K562 (cell line): ENCODE measurements around the gene DDIT3. TPM values are rescaled to one million over a fixed set of nuclear protein-coding genes. Genes with fewer than 3 reads are reported as not detected.
A peak's percentile ranks its signal among the peaks of the same experiment; 100 is the strongest.

Experiments used
- ESRRB ChIP-seq: fragments of 250-450 bp; sonication (Bioruptor Pico); IDR thresholded peaks from 2 replicates; pipeline ENCODE4 v1.5.0; 2020; ENCODE audit warnings: mild to moderate bottlenecking, moderate library complexity, borderline replicate concordance
- FOXM1 ChIP-seq, 2 experiments: fragments of 450-650 bp in 1 of 2; sonication (generic) in 1 of 2; formaldehyde crosslinking in 1 of 2; IDR thresholded peaks; 2 replicates each; pipeline versions ENCODE4 v1.6.1 to v1.9.0; 2017 to 2022; ENCODE audit warnings: low read depth in 2 of 2, mild to moderate bottlenecking in 2 of 2, missing genetic modification reagents in 1 of 2, moderate library complexity in 1 of 2
- MED1 ChIP-seq: sonication (generic); formaldehyde crosslinking; IDR thresholded peaks from 2 replicates; pipeline ENCODE4 v1.8.1; 2023; ENCODE audit warnings: missing genetic modification reagents, borderline replicate concordance
- MGA ChIP-seq: fragments of 450-650 bp; IDR thresholded peaks from 2 replicates; pipeline ENCODE4 v1.6.1; 2016; ENCODE audit warnings: mild to moderate bottlenecking, moderate library complexity
- MLLT1 ChIP-seq, 2 experiments: fragments of 450-650 bp; IDR thresholded peaks; 2 replicates each; pipeline ENCODE4 v1.6.1; 2016
- PHF21A ChIP-seq: fragments of 450-650 bp; IDR thresholded peaks from 2 replicates; pipeline ENCODE4 v1.6.1; 2017; ENCODE audit warnings: low read depth, borderline replicate concordance
- PTRF ChIP-seq: fragments of 450-650 bp; IDR thresholded peaks from 2 replicates; pipeline ENCODE4 v1.6.1; 2016; ENCODE audit warnings: mild to moderate bottlenecking, missing genetic modification characterization, missing compliant biosample characterization
- TAF15 ChIP-seq: fragments of 200-400 bp; formaldehyde crosslinking; IDR thresholded peaks from 2 replicates; pipeline ENCODE4 v1.6.1; 2017; ENCODE audit warnings: mild to moderate bottlenecking, low read depth, low read length, moderate library complexity
- TARDBP ChIP-seq: fragments of 450-650 bp; IDR thresholded peaks from 2 replicates; pipeline ENCODE4 v1.6.1; 2016
- TEAD1 ChIP-seq, 2 experiments: fragments of 450-650 bp in 1 of 2; sonication (generic) in 1 of 2; formaldehyde crosslinking; IDR thresholded peaks; 2 replicates each; pipeline versions ENCODE4 v1.4.0 to v1.8.0; 2020 to 2022; ENCODE audit warnings: mild to moderate bottlenecking in 2 of 2, missing genetic modification reagents in 1 of 2
- ZFP36 ChIP-seq: fragments of 150-350 bp; IDR thresholded peaks from 2 replicates; pipeline ENCODE4 v1.6.1; 2018; ENCODE audit warnings: low read length, low read depth; ENCODE audit not compliant: partially characterized antibody
- ZFX ChIP-seq: sonication (generic); formaldehyde crosslinking; IDR thresholded peaks from 2 replicates; pipeline ENCODE4 v1.8.0; 2022; ENCODE audit warnings: mild to moderate bottlenecking, missing genetic modification reagents, moderate library complexity
- ZNF174 ChIP-seq: fragments of 250-450 bp; sonication (Bioruptor Pico); IDR thresholded peaks from 2 replicates; pipeline ENCODE4 v1.4.0; 2020; ENCODE audit warnings: mild to moderate bottlenecking
- ZNF398 ChIP-seq: fragments of 250-450 bp; sonication (Bioruptor Pico); IDR thresholded peaks from 2 replicates; pipeline ENCODE4 v1.8.0; 2021; ENCODE audit warnings: moderate library complexity, mild to moderate bottlenecking, inconsistent platforms
- ZNF668 ChIP-seq: fragments of 250-450 bp; sonication (Bioruptor Pico); IDR thresholded peaks from 2 replicates; pipeline ENCODE4 v1.8.0; 2022; ENCODE audit warnings: mild to moderate bottlenecking, inconsistent platforms
- polyA plus RNA-seq, 8 experiments: library from polyadenylated mRNA; depleted of rRNA in 4 of 8; stranded (reverse) in 5 of 8; unstranded in 3 of 8; fragments of >200 nt; fragmentation: Nextera tagmentation in 2 of 8; fragmentation: Illumina TruSeq in 1 of 8; extraction: Ambion mirVana in 2 of 8; extraction: Trizol in 1 of 8; gene quantifications; 2 replicates each; pipeline versions ENCODE4 v1.2.1 to v1.2.3, GENCODE V29; 2011 to 2014; ENCODE audit warnings: inconsistent platforms in 1 of 8, missing spikeins in 1 of 8
- total RNA-seq, 7 experiments: library from RNA; depleted of rRNA in 6 of 7; stranded (reverse); fragments of >200 nt in 6 of 7; fragmentation: Illumina TruSeq in 2 of 7; extraction: Trizol in 2 of 7; gene quantifications; 2 replicates each; pipeline versions ENCODE4 v1.2.1 to v1.2.3, GENCODE V29; 2011 to 2021; ENCODE audit warnings: low replicate concordance in 1 of 7

The DDIT3 gene
- total and polyA plus RNA-seq, 9 of the 15 experiments (the other 6 are each of a cell fraction or from before 2014, with no cell fraction given): 59.1 to 272 (median 89.9) TPM

GRCh38 chr12:57552306-57552651 is 32.0 kb upstream of the DDIT3 start (continued):
- TF ChIP-seq MGA (no peak), PTRF (no peak), ZFP36 (peak; percentile 13), ZNF668 (CRISPR knock-in tag) (no peak), MLLT1 (IDR thresholded peaks at IDR 0.05) (no peak), ZNF174 (CRISPR knock-in tag) (no peak), FOXM1 (IDR thresholded peaks at IDR 0.05; ENCODE audit: low read depth) (peak; percentile 89), FOXM1 (CRISPR knock-in tag; IDR thresholded peaks at IDR 0.05; ENCODE audit: low read depth) (no peak), TAF15 (no peak), ZFX (CRISPR knock-in tag) (no peak), TEAD1 (CRISPR knock-in tag; IDR thresholded peaks at IDR 0.05) (no peak; a peak in 1 of 4 replicates), ZNF398 (CRISPR knock-in tag) (no peak), ESRRB (CRISPR knock-in tag) (no peak), PHF21A (no peak), MED1 (CRISPR knock-in tag) (no peak), TARDBP (no peak)
